GM12875 (cell line): ENCODE results near the gene OSBP.
"Not testable (repeated sequence)": the region's sequence is repeated elsewhere in the genome, so short reads cannot be mapped to it uniquely, and the experiment has no call there.

ENCODE experiments used
- H3K4me3 ChIP-seq: one replicate; pipeline ENCODE4 v1.5.1; 2011; ENCODE audit warnings: low read depth, low read length, control low read depth
- CTCF ChIP-seq: IDR thresholded peaks from 2 replicates; pipeline ENCODE4 v1.5.1; 2011; ENCODE audit warnings: low read depth, mild to moderate bottlenecking, control low read depth, inconsistent platforms, low read length, moderate library complexity, borderline replicate concordance; ENCODE audit not compliant: insufficient read depth

The OSBP gene

GRCh38 chr11:59545179-59546020 is 70.2 kb downstream of the OSBP start:
- no peak overlapping the region for H3K4me3 ChIP-seq
- no peak for TF ChIP-seq CTCF

- no peak for TF ChIP-seq CTCF
- no peak overlapping the region for H3K4me3 ChIP-seq
These were observed 70.8 kb downstream of the OSBP start for GRCh38 chr11:59544869-59545178.

GRCh38 chr11:59543713-59544112 is 71.9 kb downstream of the OSBP start:
- not testable (repeated sequence) for H3K4me3 ChIP-seq

GRCh38 chr11:59542142-59542810 is 73.3 kb downstream of the OSBP start:
- no peak overlapping the region for H3K4me3 ChIP-seq
- TF ChIP-seq CTCF = no peak

- H3K4me3 ChIP-seq = no peak overlapping the region
- no peak for TF ChIP-seq CTCF
These were observed 80.9 kb downstream of the OSBP start for GRCh38 chr11:59534676-59535075.

- TF ChIP-seq CTCF = no peak
These were observed 83.0 kb downstream of the OSBP start for GRCh38 chr11:59532620-59533019.

GRCh38 chr11:59528711-59529110 is 86.9 kb downstream of the OSBP start:
- no peak for TF ChIP-seq CTCF
- H3K4me3 ChIP-seq = no peak overlapping the region

More at GRCh38 chr11:59532620-59533019, 83.0 kb downstream of the OSBP start:
- no peak overlapping the region for H3K4me3 ChIP-seq
